AG20443 (cell line): ENCODE measurements around the gene CCDC178.
A peak's percentile ranks its signal among the peaks of the same experiment; 100 is the strongest.
"Not testable (repeated sequence)": the region's sequence is repeated elsewhere in the genome, so short reads cannot be mapped to it uniquely, and the experiment has no call there.

Experiments used
- DNase-seq: peaks from one replicate; pipeline ENCODE4 v3.0.0; 2012; ENCODE audit warnings: low spot score, mixed read lengths

Gene CCDC178

DNA sequence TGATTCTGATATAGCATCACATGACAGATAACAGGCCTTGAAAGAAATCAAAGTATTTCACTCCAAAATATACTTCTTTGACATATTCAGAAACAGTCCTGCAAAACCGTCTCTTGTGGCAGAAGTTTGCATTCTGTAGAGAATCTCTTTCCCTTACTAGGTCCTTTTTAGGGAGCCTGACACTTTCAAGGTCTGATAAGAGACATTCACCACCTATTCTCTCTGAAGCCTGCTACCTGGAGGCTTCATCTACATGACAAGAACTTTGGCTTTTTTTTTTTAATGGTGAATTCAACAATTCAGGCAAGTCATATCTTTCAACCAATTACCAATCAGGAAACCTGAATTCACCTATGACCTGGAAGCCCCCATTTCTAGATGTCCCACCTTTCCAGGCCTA lies 83.8 kb downstream of the CCDC178 start:
- no peak for DNase-seq

DNA sequence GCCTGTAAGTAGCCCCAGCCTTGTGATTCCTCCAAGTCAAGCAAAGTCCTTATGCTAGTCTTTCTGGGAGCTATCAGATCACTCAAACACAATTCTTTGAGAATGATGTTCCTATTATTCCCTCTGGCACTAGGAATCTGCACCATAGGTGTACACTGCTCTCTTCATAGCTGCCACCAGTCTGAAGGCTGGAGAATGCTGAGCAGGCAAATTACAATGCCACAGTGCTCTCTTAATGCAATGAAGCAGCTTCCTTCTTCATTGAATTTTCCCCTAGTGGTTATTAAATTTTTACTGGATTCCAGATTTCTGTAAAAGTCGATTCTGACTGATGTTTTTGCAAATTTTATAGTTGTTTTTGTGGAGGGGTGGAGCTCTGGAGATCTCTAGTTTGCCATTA lies 84.8 kb downstream of the CCDC178 start:
- no peak for DNase-seq

DNA sequence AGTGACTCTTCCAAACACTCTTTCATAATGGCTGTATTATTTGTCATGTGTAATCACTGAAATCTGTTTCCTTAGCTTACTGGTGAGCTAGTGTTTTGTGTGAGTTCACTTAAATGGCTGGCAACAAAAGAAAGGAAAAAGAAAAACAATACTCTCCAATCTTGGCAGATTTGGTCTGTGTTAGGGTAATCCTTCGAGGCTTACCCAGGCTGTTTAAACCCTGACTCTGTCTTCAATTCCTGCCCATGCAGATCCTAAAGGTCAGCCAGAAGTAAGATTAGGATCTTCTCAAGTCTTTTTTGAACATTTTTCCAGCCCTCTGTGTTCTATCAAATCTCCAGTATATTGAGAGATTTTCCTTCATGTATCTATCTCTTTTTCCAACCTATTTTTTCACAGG lies 85.3 kb downstream of the CCDC178 start:
- no peak for DNase-seq

DNA sequence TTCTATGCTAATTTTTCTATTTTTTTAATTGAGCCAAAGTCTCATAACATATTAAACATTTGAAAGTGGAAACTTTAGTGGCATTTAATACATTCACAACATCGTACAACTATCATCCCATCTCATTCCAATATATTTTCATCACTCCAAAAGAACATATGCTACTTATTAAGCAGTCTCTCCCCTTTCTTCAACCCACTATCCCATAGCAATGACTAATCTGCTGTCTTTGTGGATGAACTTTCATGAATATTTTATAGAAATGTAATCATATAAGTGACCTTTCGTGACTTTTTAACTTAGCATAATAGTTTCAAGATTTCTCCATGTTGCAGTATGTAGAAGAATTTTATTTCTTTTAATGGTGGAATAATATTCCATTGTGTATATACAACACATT lies 90.3 kb downstream of the CCDC178 start:
- no peak for DNase-seq

DNA sequence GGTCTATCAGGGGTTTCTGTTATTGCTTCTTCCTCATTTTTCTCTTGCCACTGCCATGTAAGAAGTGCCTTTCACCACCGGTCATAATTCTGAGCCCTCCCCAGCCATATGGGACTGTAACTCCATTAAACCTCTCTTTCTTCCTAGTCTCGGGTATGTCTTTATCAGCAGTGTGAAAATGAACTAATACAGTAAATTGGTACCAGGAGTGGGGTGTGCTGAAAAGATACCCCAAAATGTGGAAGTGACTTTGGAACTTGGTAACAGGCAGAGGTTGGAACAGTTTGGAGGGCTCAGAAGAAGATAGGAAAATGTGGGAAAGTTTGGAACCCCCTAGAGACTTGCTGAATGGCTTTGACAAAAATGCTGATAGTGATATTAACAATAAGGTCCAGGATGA lies 100.8 kb downstream of the CCDC178 start:
- not testable (repeated sequence) for DNase-seq

DNA sequence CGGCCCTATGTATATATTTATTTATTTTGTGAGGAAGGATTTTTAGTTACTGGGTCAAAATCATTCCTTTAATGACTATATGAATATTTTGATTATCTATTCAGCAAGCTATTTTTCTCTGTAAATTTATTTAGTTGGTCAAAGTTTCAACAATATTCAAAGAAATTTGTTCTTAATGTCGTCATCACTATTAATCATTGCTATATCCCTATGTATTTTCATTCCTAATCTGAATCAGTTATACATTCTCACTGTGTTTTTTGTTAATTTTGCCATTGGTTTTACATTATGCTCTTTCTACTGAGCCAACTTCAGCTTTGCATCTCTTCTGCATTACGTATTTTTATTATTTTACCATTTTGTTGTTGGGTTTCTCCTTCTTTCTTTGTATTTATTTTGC lies 105.7 kb downstream of the CCDC178 start:
- no peak for DNase-seq

DNA sequence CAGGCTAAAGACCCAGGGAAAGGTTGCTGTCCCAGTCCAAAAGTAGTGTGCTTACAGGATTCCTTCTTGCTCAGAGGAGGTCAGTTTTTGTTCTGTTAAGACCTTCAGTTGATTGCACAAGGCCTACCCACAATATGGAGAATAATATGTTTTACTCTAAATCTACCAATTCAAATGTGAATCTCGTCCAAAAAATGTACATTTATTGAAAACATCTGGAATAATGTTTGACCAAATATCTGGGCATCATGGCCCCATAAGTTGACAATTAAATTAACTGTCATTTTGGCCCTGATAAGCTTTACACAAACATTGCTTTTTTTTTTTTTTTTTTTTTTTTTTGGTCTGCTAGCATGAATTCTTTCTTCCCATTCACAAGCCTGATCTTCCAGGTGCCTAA lies 109.8 kb downstream of the CCDC178 start:
- no peak for DNase-seq

DNA sequence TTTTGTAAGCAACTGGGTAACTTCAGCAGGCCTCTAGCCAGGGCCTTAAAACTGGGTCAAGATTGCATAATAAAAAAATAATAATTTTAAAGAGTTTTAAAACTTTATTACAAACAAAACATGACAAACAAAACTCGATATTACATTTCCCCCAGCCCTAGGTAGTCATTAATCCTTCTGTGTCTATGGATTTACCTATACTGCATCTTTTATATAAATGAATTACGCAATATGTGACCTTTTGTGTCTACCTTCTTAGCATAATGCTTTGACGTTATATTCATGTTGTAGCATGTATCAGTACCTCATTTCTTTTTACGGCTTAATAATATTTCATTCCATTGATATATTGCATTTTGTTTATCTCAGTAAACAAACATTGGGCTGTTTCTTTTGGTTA lies 113.5 kb downstream of the CCDC178 start:
- no peak for DNase-seq

DNA sequence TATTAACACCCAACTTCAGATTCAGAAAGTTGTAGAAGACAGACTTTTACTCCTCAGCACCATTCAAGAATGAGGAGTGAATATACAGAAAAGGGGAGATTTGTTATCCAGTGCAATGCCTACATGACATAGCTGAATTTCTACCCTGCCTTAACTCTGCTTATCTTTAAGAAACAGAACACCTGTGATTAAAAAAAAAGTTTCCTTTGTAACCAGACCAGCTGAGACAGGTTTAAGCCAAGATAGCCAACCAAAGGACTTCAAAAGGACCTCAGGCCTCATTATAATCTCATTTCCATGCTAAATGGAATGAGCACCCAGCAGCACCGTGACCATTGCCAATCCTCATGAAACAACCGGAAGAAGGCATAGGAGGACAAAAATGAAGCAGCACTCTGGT lies 122.9 kb downstream of the CCDC178 start:
- no peak for DNase-seq

DNA sequence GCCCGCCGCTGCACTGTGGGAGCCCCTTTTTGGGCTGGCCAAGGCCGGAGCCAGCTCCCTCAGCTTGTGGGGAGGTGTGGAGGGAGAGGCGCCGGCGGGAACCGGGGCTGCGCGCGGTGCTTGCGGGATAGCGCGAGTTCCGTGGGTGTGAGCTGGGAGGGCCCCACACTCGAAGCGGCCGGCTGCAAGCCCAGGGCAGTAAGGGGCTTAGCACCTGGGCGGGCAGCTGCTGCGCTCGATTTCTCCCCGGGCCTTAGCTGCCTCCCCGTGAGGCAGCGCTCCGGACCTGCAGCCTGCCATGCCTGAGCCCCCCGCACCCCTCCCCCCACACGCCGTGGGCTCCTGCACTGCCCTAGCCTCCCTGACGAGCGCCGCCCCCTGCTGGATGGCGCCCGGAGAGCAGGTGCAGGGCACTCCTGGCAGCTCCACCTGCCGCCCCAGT lies 124.4 kb downstream of the CCDC178 start:
- DNase-seq: no peak

DNA sequence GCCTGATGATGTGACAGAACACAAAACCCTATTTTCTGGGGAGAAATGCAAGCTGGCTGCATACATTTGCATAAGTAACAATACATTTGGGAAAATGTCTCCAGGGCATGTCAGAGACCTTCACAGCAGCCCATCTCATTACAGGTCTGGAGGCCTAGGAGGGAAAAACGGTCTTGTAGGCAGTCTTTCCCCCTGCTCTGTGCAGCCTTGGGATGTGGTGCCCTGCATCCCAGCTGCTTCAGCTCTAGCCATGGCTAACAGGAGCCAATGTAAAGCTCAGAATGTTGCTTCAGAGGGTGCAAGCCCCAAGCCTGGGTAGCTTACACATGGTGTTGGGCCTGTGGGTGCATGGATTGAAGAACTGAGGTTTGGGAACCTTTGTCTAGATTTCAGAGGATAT lies 133.0 kb downstream of the CCDC178 start:
- no peak for DNase-seq

DNA sequence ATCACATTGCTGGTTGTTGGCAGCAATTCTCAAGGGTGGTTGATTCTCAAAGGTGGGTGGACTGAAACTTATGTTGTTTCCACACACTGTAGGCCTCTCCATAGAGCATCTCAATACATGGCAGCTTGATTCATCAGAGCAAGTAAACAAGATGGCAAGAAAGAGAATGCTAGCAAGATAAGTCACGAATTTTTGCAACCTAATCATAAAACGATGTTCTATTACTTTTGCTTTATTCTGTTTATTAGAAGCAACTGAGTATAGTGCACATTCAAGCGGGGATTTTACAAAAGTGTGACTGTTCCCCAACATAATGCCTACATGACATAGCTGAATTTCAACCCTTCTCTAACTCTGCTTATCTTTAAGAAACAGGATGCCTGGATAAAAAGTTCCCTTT lies 136.2 kb downstream of the CCDC178 start:
- no peak for DNase-seq

DNA sequence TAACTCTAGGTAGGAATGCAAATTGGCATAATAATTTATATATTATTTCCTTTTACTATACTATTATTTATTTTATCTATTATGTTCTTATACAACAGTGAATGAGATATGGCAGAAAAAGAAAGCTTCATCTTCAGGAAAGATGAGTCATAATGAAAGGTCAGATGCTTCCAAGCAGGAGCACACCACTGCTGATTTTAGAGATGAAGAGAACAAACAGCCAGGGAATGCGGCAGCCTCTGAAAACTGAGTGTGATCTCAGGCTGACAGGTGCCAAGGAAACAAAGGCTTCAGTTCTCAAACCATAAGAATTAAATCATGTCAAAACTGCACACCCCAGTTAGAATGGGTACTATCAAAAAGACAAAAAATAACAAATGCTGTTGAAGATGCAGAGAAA lies 149.0 kb downstream of the CCDC178 start:
- DNase-seq: no peak

DNA sequence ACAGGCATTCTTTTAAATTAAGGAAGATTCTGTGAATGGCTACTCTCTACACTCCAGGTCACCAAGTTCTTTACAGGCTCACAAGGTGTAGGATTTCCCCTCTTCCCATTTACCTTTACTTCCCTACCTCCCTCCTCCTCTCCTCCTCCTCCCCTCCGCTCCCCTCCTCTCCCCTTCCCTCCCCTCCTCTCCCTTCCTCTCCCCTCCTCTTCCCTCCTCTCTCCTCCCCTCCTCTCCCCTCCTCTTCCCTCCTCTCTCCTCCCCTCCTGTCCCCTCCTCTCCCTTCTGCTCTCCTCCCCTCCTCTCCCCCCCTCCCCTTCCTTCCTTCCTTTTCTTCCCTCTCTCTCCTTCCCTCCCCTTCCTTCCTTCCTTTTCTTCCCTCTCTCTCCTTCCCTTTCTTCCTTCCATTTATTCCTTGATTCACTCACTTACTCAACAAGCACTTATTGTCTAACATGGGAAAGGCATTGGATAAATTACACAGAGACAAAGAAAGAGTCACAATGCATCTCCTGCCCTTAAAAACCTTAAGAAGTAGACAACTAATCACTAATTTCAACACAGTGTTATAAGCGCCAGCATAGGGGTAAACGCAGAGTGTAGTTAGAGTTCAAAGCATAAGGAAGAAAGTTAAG lies 152.3 kb downstream of the CCDC178 start:
- no peak for DNase-seq

DNA sequence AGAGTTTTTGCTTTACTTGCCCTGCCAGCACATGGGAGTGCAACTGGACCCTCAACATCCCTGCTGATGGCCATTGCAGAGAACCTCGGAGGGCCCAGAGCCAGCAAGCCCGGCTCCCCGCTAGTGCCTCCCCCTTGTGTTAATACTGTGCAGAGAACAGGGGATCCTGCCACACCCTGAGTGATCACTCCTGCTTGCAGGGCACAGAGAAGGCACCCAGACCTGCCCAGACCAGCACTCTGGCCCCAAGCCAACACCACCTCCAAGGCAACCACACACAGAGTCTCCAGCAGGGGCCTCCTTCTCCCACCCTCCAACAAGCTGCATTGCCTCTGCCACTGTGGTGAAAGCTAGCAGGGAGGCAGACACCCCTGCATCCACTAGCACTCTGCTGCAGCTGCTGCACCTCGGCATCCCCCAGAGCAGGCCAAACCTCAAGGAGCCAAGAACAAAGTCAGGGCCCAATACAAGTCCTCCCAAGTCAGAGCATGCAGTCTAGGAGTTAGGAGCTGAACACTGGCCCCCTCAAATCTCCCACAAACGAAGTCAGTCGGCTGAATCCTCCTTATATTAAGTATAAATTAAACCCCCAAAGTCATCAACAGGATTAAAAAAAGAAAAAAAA lies 157.7 kb downstream of the CCDC178 start:
- DNase-seq: peak; percentile 4

DNA sequence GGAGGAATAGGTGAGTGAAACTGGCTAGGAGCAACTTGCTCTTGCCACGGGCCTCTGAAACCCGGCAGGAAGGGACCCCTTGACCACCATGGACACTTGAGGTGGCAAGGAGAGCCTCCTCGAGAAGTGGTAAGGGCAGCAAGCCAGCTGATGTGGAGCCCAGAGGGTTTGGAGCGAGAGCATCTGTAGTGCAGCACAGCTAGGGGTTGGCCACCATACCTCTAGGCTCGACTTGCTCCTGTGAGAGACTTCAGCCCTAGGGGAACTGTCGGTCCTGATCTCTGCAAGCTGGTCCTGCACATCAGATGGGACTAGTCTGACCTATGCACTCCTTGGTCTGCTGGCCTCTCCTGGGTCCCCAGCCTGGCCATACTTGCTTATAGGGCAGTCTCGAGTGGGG lies 158.4 kb downstream of the CCDC178 start:
- DNase-seq: no peak

DNA sequence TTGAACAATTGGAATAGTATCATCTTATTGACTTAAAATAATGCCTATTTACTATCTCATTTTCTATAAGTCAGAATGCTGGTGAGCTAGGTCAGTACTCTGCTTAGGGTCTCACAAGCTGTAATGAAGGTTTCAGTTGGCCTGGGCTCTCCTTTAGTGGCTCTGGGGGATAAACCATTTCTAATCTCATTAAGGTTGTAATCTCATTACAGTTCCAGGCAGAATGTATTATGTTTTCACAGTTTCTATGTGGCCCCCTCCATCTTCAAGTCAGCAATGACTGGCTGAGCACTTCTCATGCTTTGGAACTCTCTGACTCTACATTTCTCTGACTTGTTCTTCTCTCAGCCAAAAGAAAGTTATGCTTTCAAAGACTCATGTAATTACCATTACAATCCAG lies 163.1 kb downstream of the CCDC178 start:
- no peak for DNase-seq

DNA sequence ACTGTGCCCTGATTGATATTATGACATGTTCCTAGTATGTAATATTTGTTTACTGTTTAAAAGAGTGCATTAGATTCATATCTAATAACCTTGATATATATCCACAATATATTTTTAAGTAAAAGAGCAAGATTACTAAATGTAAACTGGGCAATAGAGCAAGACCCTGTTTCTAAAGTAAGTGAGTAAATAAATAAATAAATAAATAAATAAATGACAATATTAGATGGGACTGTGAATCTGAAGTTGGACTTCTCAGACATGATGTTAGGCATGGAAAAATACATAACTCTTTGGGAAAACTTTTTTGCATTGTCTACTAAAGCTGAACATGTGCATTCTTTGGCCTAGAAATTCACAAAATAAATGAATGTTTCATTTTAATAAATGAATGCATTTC lies 164.7 kb downstream of the CCDC178 start:
- no peak for DNase-seq

DNA sequence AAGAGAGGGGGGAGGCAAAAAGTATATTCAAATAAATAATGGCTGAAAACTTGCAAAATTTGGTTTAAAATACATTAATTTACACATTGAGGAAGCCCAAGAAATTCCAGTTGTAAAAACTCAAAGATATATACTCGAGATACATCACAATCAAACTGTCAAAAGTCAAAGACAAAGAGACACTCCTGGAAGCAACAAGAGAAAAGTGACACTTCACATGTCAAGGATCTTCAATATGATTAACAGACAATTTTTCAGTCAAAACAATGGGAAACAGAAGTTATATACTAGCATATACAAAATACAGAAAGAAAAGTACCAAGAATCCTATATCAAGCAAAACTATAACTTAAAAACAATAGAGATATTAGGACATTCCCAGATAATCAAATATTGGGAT lies 170.2 kb downstream of the CCDC178 start:
- no peak for DNase-seq

DNA sequence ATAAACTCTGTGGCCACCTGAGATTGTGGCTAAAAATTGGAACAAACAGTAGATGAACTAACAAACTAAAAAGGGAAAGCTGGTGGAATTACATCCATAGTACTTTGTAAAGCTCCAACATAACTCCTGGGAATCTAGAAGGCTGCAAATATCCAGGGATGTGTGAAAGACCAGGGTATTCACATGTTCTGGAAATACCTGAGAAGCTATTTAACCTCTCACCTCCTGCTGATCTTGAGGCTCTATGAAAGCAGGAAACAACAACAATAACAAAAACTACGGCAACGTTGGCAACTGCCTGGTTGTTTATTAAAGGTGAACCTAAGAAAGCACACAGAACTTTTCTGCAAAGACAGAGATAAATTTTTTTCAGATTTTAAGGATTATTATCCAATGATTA lies 171.3 kb downstream of the CCDC178 start:
- DNase-seq: no peak

DNA sequence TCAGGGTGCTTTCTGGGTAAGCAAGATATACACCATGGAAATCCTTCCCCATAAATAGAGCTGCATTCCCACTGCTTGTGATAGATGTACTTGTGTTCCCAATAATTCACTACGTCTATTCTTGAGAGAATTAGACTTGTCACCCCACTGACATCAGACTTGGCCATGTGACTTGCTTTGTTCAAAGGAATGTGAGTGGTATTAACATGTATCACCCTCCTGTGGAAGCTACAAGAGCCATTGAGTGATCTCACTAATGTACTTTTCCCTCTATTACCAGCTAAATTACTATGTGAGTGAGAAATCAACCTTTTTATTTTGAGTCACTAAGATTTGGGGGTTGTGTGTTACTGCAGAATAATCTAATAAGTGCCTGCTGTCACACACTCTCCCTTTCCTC lies 176.0 kb downstream of the CCDC178 start:
- DNase-seq: no peak

DNA sequence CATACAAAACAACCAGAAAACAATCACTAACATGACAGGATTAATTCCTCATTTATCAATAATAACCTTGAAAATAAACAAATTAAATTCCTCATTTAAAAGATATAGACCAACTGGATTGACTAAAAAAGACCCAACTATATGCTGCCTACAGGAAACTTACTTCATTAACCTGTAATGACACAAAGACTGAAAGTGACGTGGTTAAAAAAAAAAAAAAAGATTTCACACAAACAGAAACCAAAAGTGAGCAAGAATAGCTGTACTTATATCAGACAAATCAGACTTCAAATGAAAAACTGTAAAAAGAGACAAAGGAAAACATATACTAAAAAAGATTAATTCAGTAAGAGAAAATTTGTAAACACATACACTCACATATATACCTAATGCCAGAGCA lies 201.2 kb downstream of the CCDC178 start:
- no peak for DNase-seq

DNA sequence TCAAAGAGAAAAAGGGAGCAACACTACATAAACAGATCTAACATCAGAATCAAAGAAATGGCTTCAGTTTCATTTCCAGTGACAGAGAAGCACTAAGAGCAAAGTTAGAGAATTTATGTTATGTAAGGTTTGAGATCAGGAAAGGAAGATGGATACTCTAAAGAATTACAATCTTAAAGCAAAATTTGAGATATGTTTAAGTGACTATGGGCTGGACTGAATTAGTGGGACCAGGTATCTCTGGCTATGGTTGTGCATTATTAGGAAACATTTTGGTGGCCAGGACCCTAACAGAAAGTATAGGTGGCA lies 208.2 kb downstream of the CCDC178 start:
- DNase-seq: no peak

DNA sequence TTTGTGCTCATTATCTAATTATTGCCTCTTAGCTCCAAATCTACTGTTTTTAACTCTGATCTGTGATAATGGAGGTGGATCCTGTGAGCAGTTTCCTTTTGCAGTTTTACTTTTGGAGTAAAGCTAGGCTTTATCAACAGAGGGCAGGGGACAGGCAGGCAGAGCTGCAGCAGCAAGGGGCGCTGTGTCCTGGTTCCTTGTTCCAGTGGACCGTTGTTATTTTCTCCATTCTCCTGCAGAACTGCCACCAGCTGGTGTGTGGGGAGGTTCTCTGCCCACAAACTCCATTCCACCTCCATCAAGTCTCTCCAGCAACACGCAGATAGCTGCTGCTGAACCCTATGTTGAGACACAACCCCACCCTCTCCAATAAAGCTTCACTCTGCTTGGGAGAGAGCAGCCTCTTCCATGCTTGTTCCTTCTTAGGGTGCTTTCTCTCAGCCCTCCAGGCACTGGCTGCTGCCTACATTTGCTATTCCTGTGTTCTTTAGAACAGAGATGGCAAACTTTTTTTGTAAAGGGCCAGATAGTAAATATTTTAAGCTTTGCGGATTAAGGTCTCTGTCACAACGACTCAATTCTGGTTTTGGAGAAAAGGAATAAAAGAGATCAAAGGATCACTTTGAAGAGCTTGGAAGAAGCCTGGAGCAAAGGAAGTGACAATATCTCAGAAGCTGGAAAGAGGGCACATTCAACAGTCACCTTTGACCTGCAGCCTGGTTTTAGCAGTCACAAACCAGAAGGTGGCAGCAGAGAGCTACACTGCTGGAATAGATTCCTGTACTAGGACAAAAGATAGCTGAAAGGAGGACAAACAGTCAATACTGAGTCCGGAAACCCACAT lies 208.8 kb downstream of the CCDC178 start:
- peak; percentile 65 for DNase-seq
